ENCODE measurements around the gene FEZF2. TPM values are rescaled to one million over a fixed set of nuclear protein-coding genes. Genes with fewer than 3 reads are reported as not detected.

FEZF2 gene
- total RNA-seq, 2 donors from 2014 or later = not detected

- no peak for DNase-seq (ENCODE audit: low spot score)
- intact Hi-C loops (cut with DNase I) = no loop called here
These were observed 1.2 kb upstream of the FEZF2 start for GRCh38 chr3:62374341-62375218.

DNA sequence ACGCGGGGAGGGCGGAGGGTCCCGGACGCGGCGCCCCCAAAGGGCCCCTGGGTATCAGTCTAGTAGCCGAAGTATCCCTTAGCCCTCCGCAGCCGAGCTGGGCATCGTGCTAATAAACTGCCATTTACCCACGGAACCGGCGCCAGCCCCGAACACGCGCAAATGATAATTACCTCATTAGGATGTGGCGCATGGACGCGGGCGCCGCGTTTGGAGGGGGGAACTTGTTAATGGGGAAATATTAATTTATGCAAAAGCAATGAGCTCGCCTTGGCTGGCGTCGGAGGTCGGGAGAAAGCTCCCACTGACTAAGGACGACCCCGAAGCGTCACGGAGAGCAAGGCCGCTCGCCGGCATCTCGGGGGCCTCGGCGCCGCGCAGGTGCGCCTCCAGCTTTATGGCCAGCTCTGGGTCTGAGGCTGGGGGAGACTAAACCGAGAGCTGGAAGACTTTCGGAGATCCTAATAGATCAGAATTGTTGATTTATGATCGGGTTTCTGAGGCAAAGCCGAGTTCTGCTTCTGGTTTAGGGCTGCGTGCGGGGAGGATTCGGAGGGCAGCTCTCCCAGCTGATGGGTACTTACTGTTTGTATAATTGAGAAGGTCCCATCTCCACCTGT lies 474 bp upstream of the FEZF2 start:
- DNase-seq (ENCODE audit: low spot score) = no peak
- intact Hi-C loops (cut with DNase I) = no loop called here

- intact Hi-C loops (cut with DNase I) = no loop called here
- DNase-seq (ENCODE audit: low spot score) = no peak
These were observed 719 bp downstream of the FEZF2 start for GRCh38 chr3:62372621-62373041.

- DNase-seq (ENCODE audit: low spot score) = no peak
- intact Hi-C loops (cut with DNase I) = no loop called here
These were observed 1.4 kb downstream of the FEZF2 start for GRCh38 chr3:62371720-62372591.

DNA sequence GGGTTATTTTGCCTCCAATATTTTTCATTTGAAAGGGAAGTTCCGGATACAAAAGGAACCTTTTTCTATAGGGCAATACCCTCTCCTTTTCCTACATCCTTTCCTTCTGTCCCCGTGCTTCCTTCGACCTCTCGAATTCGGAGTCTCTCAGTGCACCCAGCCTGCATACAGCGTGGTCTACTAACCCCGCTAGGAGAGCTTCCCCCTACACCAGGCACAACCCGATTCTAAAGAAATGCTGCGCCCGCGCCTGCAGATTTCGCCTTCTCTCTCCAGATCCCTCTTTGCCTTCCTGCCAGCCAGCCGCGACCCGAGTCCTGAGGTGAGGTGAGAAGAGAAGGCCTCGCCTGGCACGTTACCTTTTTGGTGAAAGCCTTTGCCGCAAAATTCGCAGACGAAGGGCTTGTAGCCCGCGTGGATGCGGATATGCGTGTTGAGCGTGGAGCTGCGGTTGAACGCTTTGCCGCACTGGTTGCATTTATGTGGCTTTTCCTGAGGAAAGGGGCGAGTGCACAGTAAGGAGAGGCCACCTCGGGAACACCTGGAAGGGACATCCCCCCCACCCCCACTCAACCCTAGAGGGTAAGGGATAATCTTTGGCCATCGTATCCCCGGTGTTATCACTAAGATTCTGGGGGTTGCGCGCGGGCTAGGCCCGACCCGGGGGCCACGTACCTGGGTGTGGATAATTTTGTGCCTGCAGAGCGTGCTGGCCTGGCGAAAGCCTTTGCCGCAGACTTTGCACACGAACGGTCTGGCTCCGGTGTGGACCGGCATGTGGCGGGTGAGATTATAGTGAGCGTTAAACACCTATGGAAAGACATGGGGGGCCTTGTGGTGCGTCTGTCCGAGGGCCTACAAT lies 2.3 kb downstream of the FEZF2 start:
- intact Hi-C loops (cut with DNase I) = no loop called here
- no peak for DNase-seq (ENCODE audit: low spot score)

DNA sequence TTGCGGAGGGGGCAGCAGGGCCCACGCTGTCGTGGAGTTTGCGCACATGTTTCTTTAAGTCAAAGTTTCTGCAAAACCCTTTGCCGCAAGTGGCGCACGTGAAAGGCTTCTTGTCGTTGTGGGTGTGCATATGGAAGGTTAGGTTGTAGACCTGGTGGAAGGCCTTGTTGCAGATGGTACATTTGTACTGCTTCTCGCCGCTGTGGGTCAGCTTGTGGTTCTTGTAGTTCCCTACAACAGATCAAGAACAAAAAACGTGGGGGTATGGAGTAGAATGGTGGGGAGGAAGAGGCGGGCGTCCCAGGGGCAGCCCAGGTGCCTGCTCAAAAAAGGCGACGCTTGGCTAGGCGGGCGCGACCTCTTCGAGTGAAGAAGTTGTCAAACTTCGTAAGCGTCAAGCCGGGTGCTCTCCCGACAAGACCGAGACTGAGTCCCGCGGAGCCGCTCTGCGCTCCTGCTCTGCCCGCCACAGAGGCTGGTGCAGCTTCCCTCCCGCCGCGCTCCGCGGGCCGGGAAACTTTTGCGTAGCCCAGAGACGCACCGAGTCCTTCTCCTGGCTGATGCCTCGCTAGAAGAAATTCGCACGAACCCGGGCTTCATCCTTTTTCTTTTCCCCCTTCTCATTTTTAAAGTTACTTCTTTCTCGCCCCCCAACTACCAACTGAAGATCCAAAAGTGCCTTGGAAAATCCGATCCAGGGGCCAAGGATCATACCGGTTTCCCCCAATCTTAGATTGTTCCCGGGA lies 3.1 kb downstream of the FEZF2 start:
- no peak for DNase-seq (ENCODE audit: low spot score)
- intact Hi-C loops (cut with DNase I) = no loop called here

GRCh38 chr3:62369476-62369743 lies 3.9 kb downstream of the FEZF2 start:
- intact Hi-C loops (cut with DNase I) = no loop called here
- no peak for DNase-seq (ENCODE audit: low spot score)

DNA sequence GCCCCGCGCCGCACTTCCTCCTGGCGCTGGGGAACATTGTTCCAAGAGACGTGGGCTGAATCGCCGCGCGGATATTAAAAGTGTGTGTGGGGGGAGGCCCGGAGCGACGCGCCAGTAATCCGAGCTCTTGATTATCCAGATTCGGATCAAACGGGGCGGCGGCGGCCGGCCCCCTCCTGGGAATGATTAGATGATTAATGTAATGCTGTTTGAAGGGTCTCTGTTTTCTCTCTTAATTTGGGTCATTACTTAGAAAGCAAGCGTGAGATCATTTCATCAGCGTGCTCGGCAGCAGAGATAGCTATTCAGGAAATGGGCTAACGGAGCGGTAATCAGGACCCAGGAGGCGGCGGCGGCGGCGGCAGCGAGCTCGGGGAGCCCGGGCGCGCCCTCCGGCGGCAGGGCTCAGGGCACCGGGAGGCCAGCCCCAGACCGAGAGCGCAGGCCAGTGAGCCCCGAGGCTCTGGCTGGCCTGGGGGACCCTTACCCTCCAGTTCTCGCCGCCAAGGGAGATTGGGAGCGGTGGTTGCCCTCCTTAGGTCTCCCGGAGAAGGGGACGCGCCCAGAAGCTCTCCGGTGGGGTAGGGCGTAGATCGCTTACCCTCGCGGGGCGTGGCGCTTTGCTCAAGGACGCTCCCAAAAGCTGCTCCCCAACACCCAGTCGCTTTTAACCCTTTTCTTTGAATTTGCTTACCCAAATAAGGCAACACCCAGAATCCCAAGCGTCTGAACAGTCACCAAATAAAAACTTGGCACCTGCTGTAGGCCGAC lies 4.5 kb downstream of the FEZF2 start:
- DNase-seq (ENCODE audit: low spot score) = no peak
- intact Hi-C loops (cut with DNase I) = no loop called here

GRCh38 chr3:62368290-62368704 lies 5.1 kb downstream of the FEZF2 start:
- intact Hi-C loops (cut with DNase I) = no loop called here
- DNase-seq (ENCODE audit: low spot score) = no peak

DNA sequence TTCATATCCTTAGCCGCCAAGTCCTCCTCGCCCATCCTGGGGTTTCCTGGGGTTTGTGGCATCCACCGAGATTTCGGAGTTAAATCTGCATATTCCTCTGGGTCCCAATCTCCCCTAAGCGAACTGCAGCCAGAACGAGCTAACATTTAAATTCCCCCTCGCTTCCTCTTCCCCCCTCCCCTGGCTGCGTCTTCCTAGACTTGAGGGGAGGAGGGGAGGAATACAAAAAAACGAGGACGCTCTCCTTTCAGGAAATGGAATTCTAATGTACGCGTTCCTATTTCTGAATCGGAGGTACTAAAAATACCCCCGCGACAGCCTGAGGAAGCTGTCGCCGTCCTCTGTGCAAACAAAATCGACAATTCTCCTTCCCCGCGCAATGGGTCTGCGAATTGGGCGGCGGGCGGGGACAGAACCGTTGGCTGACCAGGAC lies 5.6 kb downstream of the FEZF2 start:
- DNase-seq (ENCODE audit: low spot score) = no peak
- intact Hi-C loops (cut with DNase I) = no loop called here

GRCh38 chr3:62366126-62366484 lies 7.2 kb downstream of the FEZF2 start:
- DNase-seq (ENCODE audit: low spot score) = no peak
- intact Hi-C loops (cut with DNase I) = no loop called here

DNA sequence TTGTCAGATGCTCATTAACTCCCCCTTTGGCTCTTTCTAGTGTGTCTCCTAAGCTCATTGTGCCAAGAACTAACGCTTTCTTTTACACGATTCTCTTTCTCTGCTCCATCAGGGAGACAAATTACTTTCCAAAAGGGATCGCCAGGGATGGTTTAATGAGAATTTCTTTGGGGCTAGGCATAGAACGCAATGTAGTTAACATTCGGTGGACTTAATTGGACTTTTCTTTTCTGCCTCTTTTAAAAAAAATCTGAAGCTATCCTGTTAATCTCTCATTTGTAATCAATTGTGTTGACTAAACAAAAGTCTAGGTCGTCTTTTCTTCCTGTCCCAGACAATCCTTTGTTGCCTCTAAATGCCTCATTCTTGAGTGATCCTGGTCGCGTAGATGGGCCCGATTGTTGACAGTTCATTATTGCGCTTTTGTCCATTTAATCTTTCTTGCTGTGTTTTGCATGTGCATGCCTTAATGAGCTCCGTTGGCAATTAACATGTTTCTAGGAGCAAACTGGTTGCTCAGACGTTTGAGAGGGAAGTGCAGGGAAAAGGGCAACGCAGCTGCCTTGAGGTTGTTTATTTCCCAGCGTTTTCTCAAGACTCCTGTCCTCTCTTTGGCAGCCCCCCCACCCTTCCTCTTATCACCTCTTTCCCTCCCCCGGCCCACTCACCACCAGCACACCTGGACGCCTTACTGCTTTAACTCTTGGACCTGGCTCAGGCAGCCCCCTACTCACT lies 7.8 kb downstream of the FEZF2 start:
- intact Hi-C loops (cut with DNase I) = no loop called here
- no peak for DNase-seq (ENCODE audit: low spot score)

DNA sequence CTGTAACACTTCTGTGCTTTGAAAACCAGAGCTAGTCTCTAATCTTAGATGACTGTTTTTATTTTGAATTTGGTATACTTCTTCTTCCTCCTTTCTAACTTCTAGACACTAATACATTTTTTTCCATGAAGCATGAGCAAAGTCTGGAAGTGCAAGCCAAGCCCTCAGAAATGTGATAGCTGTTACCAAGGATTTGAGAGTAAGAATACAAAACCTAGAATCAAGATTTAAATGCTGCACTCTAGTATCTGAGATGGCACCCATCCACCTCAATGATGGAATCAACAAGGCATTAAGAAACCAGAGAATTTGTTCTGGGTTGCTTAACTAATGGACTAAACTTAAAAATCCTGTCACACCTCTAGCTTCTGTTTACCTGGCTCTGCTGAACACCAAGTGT lies 9.2 kb downstream of the FEZF2 start:
- intact Hi-C loops (cut with DNase I) = no loop called here
- DNase-seq (ENCODE audit: low spot score) = no peak

- DNase-seq (ENCODE audit: low spot score) = no peak
- intact Hi-C loops (cut with DNase I) = no loop called here
These were observed 10.1 kb downstream of the FEZF2 start for GRCh38 chr3:62363275-62363674.

GRCh38 chr3:62361824-62362223 lies 11.5 kb downstream of the FEZF2 start:
- intact Hi-C loops (cut with DNase I) = no loop called here
- DNase-seq (ENCODE audit: low spot score) = no peak

DNA sequence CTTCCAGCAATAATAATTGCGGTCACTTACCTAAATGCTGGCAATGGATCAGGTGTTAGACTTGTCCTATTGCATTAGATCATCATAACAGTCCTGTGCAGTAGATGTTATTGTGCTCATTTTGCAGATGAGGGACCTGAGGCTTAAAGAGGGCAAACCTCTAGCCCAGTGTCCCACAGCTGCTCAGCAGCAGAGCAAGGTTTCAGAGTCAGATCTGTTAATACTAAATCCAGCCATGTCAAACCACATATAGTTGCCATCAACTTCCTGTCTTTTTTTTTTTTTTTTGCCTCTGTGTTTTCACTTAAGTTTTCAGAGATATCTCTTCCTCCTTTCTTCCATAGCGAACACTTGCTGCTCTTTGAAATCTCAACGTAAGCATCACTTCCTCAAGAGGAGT lies 12.1 kb downstream of the FEZF2 start:
- intact Hi-C loops (cut with DNase I) = no loop called here
- no peak for DNase-seq (ENCODE audit: low spot score)

DNA sequence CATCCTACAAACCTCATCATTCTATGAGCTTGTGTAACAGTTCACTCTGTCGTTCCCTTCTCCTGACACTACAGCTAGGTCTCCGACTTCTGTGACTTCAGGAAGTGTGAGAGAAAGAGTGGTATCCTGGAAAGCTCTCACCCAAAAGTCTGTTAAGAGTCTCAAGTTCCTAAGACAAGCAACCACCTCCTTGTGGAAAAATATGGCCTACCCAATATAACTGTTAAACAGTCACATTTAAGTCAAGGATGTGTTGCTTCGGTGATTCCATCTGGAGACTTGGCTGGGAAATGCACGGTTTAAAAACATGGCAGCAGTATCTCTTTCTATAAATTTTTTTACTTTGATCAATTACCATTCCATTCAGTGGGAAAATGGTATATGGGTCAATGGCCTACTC lies 13.8 kb downstream of the FEZF2 start:
- DNase-seq (ENCODE audit: low spot score) = no peak
- intact Hi-C loops (cut with DNase I) = no loop called here

All from posterior vena cava (tissue), 2 donors.